ENCODE measurements around the gene TGFB2.

DNA sequence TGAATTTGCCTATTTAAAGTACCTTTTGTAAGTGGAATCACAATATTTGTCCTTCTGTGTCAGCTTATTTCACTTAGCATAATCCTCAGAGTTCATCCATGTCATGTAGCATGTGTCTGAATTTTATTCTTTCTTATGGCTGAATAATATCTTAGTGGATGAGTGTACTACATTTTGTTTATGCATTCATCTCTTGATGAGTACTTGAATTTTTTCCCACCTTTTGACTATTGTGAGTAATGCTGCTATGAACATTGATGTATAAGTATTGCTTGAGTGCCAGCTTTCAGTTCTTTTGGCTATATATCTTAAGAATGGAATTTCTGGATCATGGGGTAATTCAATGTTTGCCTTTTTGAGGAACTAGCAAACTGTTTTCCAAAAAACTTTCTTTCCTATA, 84.2 kb downstream of the TGFB2 start:
- TF ChIP-seq, protein P1, sequence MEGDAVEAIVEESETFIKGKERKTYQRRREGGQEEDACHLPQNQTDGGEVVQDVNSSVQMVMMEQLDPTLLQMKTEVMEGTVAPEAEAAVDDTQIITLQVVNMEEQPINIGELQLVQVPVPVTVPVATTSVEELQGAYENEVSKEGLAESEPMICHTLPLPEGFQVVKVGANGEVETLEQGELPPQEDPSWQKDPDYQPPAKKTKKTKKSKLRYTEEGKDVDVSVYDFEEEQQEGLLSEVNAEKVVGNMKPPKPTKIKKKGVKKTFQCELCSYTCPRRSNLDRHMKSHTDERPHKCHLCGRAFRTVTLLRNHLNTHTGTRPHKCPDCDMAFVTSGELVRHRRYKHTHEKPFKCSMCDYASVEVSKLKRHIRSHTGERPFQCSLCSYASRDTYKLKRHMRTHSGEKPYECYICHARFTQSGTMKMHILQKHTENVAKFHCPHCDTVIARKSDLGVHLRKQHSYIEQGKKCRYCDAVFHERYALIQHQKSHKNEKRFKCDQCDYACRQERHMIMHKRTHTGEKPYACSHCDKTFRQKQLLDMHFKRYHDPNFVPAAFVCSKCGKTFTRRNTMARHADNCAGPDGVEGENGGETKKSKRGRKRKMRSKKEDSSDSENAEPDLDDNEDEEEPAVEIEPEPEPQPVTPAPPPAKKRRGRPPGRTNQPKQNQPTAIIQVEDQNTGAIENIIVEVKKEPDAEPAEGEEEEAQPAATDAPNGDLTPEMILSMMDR (IDR thresholded peaks at IDR 0.05) = no peak
- TF ChIP-seq EP300 (IDR thresholded peaks at IDR 0.05) (no peak), POLR2AphosphoS5 (IDR thresholded peaks at IDR 0.05) (no peak)

Data from gastroesophageal sphincter (tissue), 3 donors.